ENCODE measurements around the gene CA9.

Gene CA9

DNA sequence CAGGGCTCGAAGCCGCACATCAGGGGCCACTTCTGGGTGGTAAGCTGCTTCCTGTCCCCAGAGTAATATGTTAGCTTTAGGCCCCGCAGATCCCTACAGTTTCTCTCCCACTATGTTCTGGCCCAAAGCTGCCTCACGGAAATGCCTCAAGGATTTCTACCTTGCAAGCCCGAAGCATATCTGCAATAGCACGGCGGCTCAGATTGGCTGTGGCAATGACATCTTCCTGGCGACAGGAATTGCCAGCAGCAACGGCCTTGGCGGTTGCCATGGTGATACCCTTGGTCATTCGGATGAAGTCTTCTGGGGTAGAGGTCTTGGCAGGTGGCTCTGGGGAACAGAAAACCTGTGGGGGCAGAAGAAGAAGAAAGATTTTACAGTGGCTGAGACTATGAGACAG lies 26.3 kb downstream of the CA9 start:
- Histone ChIP-seq H3K9ac (ENCODE audit: low read length) (no peak overlapping the region), H3K27me3 (ENCODE audit: control insufficient read depth, insufficient read depth, low read length) (no peaks in the 10 kb centered on the region), H3K36me3 (ENCODE audit: control insufficient read depth, low read depth, low read length) (peaks cover 81% of the 10 kb centered on the region), H3K4me1 (ENCODE audit: control insufficient read depth, low read depth, low read length) (no peaks in the 10 kb centered on the region), H3K4me3 (ENCODE audit: low read length) (no peak overlapping the region), H3K27ac (ENCODE audit: low read length) (no peak overlapping the region), H3K9me3 (ENCODE audit: control insufficient read depth, low read depth, low read length) (no peaks in the 10 kb centered on the region)

DNA sequence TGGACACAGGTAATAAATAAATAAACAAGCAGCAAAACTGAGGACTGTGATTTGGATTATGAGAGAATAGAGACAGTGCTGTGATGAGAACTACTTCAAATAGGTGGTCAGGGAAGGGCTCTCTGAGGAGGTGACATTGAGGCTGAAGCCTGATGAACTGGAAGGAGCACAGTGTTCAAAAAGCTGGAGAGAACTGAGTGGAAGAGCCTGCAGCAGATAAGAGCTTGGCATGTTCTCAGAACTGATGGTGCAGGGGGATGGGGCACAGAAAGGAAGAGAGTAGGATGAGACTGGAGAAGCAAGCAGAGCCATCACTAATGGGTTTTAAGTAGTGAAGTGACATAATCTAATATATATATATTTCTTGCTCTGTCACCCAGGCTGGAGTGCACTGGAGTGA lies 27.2 kb downstream of the CA9 start:
- no peaks in the 10 kb centered on the region for H3K9me3 ChIP-seq (ENCODE audit: control insufficient read depth, low read depth, low read length)
- no peak overlapping the region for H3K4me3 ChIP-seq (ENCODE audit: low read length)
- H3K36me3 ChIP-seq (ENCODE audit: control insufficient read depth, low read depth, low read length), result peaks cover 90% of the 10 kb centered on the region
- no peak overlapping the region for H3K9ac ChIP-seq (ENCODE audit: low read length)
- H3K27ac ChIP-seq (ENCODE audit: low read length), result no peak overlapping the region
- H3K4me1 ChIP-seq (ENCODE audit: control insufficient read depth, low read depth, low read length), result no peaks in the 10 kb centered on the region
- no peaks in the 10 kb centered on the region for H3K27me3 ChIP-seq (ENCODE audit: control insufficient read depth, insufficient read depth, low read length)

DNA sequence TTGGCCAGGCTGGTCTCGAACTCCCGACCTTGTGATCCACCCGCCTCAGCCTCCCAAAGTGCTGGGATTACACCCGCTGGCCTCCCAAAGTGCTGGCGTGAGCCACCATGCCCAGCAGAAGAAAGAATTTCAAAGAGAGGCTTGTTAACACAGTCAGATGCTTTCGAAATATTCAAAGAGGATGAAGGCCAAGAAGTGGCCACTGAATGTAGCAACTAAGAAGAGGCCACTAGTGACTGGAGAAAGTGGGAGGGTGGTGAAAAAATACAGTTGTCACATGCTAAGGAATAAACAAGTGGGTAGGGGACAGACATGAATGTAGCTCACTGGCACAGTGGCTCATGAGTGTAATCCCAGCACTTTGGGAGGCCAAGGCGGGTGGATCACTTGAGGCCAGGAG lies 29.0 kb downstream of the CA9 start:
- Histone ChIP-seq H3K9ac (ENCODE audit: low read length) (no peak overlapping the region), H3K27me3 (ENCODE audit: control insufficient read depth, insufficient read depth, low read length) (no peaks in the 10 kb centered on the region), H3K4me3 (ENCODE audit: low read length) (no peak overlapping the region), H3K4me1 (ENCODE audit: control insufficient read depth, low read depth, low read length) (no peaks in the 10 kb centered on the region), H3K9me3 (ENCODE audit: control insufficient read depth, low read depth, low read length) (no peaks in the 10 kb centered on the region), H3K36me3 (ENCODE audit: control insufficient read depth, low read depth, low read length) (peaks cover 98% of the 10 kb centered on the region), H3K27ac (ENCODE audit: low read length) (no peak overlapping the region)

DNA sequence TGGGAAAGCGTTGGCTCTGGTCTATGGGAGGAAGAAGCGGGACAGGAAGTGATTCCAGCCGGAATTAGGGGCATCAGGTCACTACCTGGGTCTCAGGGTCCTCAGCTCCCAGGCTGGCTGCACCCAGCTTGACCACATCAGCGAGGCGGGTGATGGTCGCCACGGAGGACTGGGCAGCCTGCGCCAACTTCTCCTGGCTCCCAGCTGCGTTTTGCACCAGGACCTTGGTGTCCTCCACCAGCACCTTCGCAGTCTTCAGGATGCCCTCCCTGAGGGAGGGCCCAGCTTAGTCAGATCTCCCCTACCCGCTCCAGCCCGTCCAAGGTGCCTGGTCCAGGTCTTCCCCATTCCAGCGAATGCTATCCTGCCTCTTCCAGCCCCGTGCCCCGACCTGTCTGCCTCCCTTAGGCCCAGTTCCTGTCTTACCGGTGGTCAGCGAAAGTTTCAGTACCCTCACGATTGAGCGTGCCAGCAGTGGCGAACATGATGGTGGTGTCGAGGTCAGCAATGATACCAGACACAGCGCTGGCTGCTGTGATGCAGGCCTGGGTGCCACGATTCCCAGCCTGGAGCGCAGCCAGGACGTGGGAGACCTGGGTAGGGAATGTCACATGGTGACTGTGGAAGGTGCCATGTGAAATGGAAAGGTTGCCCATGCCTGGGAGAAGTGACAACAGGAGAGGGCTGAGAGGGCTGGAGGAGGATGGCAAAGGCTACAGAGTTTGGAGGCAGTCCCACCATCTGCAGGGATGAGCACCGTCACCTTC lies 30.4 kb downstream of the CA9 start:
- no peak overlapping the region for H3K4me3 ChIP-seq (ENCODE audit: low read length)
- no peaks in the 10 kb centered on the region for H3K4me1 ChIP-seq (ENCODE audit: control insufficient read depth, low read depth, low read length)
- no peaks in the 10 kb centered on the region for H3K27me3 ChIP-seq (ENCODE audit: control insufficient read depth, insufficient read depth, low read length)
- H3K9me3 ChIP-seq (ENCODE audit: control insufficient read depth, low read depth, low read length), result no peaks in the 10 kb centered on the region
- no peak overlapping the region for H3K27ac ChIP-seq (ENCODE audit: low read length)
- peaks cover 98% of the 10 kb centered on the region for H3K36me3 ChIP-seq (ENCODE audit: control insufficient read depth, low read depth, low read length)
- no peak overlapping the region for H3K9ac ChIP-seq (ENCODE audit: low read length)

DNA sequence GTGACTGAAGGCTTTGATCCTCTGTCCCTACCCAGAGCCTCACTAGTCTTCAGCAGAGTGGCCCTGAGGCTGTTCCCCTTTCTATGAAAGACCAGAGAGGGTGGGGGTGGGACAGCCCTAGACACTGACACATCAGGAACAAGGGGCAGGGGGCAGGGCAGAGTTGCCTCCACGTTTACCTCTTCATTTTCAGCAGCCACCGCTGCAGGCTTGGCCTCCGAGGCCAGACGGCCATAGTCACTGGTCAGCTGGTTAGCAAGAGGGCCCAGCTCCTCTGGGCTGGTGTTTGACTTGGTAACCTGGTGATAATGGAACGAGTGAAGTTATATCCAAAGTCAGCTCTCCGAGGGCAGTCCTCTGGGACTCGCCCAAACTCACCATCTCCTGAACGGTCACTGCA lies 31.6 kb downstream of the CA9 start:
- Histone ChIP-seq H3K4me1 (ENCODE audit: control insufficient read depth, low read depth, low read length) (no peaks in the 10 kb centered on the region), H3K27me3 (ENCODE audit: control insufficient read depth, insufficient read depth, low read length) (no peaks in the 10 kb centered on the region), H3K9ac (ENCODE audit: low read length) (no peak overlapping the region), H3K36me3 (ENCODE audit: control insufficient read depth, low read depth, low read length) (peaks cover 91% of the 10 kb centered on the region), H3K4me3 (ENCODE audit: low read length) (no peak overlapping the region), H3K27ac (ENCODE audit: low read length) (no peak overlapping the region), H3K9me3 (ENCODE audit: control insufficient read depth, low read depth, low read length) (no peaks in the 10 kb centered on the region)

DNA sequence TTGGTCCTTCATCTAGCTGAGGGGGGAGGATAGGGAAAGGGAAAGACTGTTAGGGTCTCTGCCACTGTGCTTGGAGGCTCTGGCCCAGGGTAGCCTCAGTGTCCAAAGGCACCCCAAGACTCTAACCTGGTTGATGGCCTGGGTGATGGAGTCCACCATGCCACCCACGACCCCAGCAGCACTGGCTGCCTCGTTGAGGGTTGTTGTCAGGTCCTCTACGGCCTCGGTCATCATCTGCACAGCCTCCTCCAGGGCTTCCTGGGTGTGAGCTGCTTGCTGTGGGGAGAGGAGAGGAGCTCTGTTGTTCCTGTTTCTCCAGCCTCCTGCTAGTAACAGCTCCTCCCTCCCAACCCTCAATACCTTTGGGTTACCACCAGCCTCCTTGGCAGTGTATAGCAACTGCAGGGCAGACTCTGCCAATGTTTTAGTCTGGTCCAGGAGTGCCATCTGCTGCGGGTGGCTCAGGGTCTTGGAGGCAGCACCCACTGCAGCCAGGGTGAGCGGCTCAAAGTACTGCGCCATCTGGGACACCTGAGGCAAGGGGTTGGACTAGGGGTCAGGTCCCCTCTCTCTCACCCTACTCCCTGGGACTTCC lies 32.2 kb downstream of the CA9 start:
- no peaks in the 10 kb centered on the region for H3K9me3 ChIP-seq (ENCODE audit: control insufficient read depth, low read depth, low read length)
- no peak overlapping the region for H3K4me3 ChIP-seq (ENCODE audit: low read length)
- no peaks in the 10 kb centered on the region for H3K27me3 ChIP-seq (ENCODE audit: control insufficient read depth, insufficient read depth, low read length)
- no peak overlapping the region for H3K27ac ChIP-seq (ENCODE audit: low read length)
- peaks cover 91% of the 10 kb centered on the region for H3K36me3 ChIP-seq (ENCODE audit: control insufficient read depth, low read depth, low read length)
- H3K4me1 ChIP-seq (ENCODE audit: control insufficient read depth, low read depth, low read length), result no peaks in the 10 kb centered on the region
- no peak overlapping the region for H3K9ac ChIP-seq (ENCODE audit: low read length)

DNA sequence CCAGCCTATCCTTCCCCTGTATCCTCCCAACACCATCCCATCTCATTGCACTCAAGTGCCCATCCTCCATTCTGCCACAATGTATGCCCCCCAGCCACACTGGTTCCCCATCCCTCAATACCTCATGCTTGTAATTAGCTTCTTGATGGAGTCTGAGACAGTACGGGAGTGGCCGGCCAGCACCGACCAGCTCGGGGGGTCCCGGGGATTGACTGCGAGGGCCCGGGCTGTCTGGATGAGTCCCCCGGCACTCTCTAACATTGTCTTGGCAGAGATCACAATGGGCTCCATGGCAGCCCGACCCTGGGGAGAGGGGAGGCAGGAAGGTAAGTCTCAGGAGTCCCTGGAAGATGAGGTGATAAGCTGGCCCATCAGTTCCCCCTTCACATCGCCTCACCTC lies 33.2 kb downstream of the CA9 start:
- H3K4me1 ChIP-seq (ENCODE audit: control insufficient read depth, low read depth, low read length), result no peaks in the 10 kb centered on the region
- H3K4me3 ChIP-seq (ENCODE audit: low read length), result no peak overlapping the region
- no peaks in the 10 kb centered on the region for H3K27me3 ChIP-seq (ENCODE audit: control insufficient read depth, insufficient read depth, low read length)
- no peaks in the 10 kb centered on the region for H3K9me3 ChIP-seq (ENCODE audit: control insufficient read depth, low read depth, low read length)
- peaks cover 91% of the 10 kb centered on the region for H3K36me3 ChIP-seq (ENCODE audit: control insufficient read depth, low read depth, low read length)
- no peak overlapping the region for H3K27ac ChIP-seq (ENCODE audit: low read length)
- no peak overlapping the region for H3K9ac ChIP-seq (ENCODE audit: low read length)

DNA sequence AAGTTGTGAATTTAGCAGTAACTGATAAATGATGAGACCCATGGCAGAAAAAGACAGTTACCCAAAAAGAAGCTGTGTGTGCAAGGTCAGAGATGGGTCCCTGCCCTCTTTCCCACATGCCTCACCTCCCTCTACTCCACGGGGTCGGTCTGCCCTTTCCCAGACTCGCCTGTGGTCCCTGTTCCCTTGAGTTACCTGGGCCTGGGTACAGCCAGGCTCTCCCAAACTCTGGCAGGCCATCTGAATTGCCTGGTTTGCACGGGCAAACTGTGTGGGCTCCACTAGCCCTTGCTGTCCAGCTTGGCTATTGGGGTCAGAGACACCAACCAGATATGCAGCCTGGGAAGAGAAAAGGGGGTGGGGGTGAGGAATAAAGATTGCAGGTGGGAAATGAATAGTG lies 34.4 kb downstream of the CA9 start:
- peaks cover 88% of the 10 kb centered on the region for H3K36me3 ChIP-seq (ENCODE audit: control insufficient read depth, low read depth, low read length)
- H3K4me1 ChIP-seq (ENCODE audit: control insufficient read depth, low read depth, low read length), result no peaks in the 10 kb centered on the region
- H3K27ac ChIP-seq (ENCODE audit: low read length), result no peak overlapping the region
- no peak overlapping the region for H3K9ac ChIP-seq (ENCODE audit: low read length)
- no peaks in the 10 kb centered on the region for H3K9me3 ChIP-seq (ENCODE audit: control insufficient read depth, low read depth, low read length)
- H3K27me3 ChIP-seq (ENCODE audit: control insufficient read depth, insufficient read depth, low read length), result no peaks in the 10 kb centered on the region
- H3K4me3 ChIP-seq (ENCODE audit: low read length), result no peak overlapping the region

DNA sequence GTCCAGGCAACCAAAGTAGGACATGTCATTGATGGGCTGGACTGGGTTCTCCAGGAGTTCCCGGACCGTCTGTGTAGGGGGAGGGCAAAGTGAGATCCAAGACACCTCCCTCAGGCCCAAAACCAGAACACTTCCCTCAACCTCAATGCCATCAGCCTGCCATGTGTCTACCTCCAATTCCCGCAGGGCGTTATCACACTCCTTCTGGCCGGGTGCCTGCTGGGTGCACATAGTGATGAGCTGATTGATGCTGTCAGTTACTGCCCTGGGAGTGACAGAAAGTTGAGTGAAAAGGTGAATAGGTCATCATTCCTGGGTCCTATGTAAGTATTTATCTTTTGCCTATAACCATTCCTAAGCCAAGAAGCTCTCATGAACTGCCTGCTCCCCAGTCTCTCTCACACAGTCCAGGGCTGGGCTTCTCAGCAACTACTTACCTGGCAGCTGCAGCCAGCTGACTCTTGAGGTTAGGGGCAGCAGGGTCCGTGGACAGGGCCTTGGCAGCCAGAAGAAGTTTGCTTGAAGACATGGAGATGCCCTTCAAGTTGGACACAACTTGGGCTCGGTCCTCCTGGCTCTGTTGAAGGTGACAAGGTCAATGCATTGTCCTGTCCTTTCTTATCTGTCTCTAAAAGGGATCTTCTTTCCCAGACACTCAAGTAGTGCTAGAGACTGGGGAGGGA lies 37.2 kb downstream of the CA9 start:
- Histone ChIP-seq H3K36me3 (ENCODE audit: control insufficient read depth, low read depth, low read length) (peaks cover 88% of the 10 kb centered on the region), H3K27ac (ENCODE audit: low read length) (no peak overlapping the region)

DNA sequence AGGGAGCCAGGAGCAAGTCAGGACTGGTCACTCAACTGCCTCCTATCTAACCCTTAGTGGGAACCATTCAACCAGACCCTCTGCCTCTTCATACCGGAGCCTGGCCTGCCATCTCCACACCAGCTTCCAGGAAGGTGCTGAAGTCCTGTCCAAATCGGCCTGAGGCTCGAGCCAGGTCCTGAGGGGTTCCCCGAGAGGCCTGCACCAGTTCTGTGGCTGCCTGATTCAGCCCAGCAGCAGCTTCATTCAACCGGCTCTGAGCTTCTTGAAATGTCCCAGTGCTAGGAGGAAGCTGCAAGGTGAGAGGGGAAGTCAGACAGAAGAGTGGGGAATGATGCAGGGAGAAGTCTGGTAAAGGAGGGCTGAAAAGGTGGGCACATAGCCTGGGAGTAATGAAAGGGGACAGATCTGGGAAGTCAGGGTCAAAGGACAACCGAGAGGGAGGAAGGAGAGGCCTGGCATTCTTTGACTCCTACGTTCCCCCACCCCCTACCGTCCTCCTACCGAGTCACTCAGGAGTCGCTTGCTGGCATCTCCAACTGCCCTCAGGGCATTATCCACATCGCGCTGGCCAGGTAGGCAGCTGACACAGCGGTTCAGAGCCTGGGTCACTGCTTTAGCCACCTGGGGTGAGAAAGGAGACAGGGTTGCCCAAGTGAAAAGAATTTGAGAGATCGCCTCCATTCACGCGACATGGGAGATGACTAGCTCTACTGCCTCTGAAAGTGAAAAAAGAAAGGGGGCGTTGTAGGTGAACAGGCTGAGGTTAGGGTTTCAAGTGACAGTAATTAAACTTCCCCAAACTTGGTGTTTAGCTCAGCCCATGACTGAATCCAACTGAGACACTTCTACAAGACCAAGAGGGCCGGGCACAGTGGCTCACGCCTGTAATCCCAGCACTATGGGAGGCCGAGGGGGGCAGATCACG lies 38.0 kb downstream of the CA9 start:
- peaks cover 88% of the 10 kb centered on the region for H3K36me3 ChIP-seq (ENCODE audit: control insufficient read depth, low read depth, low read length)
- no peak overlapping the region for H3K9ac ChIP-seq (ENCODE audit: low read length)
- H3K4me3 ChIP-seq (ENCODE audit: low read length), result no peak overlapping the region
- no peaks in the 10 kb centered on the region for H3K9me3 ChIP-seq (ENCODE audit: control insufficient read depth, low read depth, low read length)
- H3K27ac ChIP-seq (ENCODE audit: low read length), result no peak overlapping the region
- H3K27me3 ChIP-seq (ENCODE audit: control insufficient read depth, insufficient read depth, low read length), result no peaks in the 10 kb centered on the region
- H3K4me1 ChIP-seq (ENCODE audit: control insufficient read depth, low read depth, low read length), result no peaks in the 10 kb centered on the region

More for the DNA sequence above, 37.2 kb downstream of the CA9 start:
- H3K4me1 ChIP-seq (ENCODE audit: control insufficient read depth, low read depth, low read length), result no peaks in the 10 kb centered on the region
- no peak overlapping the region for H3K4me3 ChIP-seq (ENCODE audit: low read length)
- H3K9me3 ChIP-seq (ENCODE audit: control insufficient read depth, low read depth, low read length), result no peaks in the 10 kb centered on the region
- no peak overlapping the region for H3K9ac ChIP-seq (ENCODE audit: low read length)
- H3K27me3 ChIP-seq (ENCODE audit: control insufficient read depth, insufficient read depth, low read length), result no peaks in the 10 kb centered on the region

DNA sequence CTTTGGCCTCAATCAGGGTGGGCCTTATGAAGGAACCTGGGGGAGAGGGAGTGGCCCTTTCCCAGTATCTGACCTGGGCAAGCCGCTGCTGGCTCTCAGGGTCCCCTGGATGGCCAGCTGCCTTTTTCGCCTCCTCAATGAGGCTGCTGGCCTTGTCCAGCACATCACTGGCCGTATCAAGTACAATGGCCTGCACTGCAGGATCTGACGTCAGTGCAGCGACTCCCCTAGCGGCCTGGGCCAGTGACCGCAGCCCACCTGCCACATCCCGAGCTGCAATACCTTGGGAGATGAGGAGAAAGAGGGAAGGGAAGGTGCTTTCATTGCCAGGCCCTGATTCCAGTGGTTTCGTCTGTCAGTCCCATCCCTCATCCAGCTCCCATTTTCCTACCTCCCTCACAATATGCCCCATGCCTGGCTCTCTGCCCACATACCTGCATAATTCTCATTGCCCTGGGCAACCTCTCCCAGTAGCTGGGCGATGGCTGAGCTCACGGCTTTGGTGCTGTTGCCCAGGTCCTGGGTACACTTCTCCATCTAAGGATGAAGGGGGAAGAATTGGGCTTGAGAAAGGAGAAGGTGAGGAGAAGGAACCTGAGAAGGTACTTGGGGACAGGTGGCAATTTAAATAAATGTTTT lies 39.2 kb downstream of the CA9 start:
- peaks cover 88% of the 10 kb centered on the region for H3K36me3 ChIP-seq (ENCODE audit: control insufficient read depth, low read depth, low read length)
- H3K9me3 ChIP-seq (ENCODE audit: control insufficient read depth, low read depth, low read length), result no peaks in the 10 kb centered on the region
- H3K27ac ChIP-seq (ENCODE audit: low read length), result no peak overlapping the region
- H3K4me3 ChIP-seq (ENCODE audit: low read length), result no peak overlapping the region
- H3K27me3 ChIP-seq (ENCODE audit: control insufficient read depth, insufficient read depth, low read length), result no peaks in the 10 kb centered on the region
- H3K4me1 ChIP-seq (ENCODE audit: control insufficient read depth, low read depth, low read length), result no peaks in the 10 kb centered on the region
- no peak overlapping the region for H3K9ac ChIP-seq (ENCODE audit: low read length)
